Tibial nerve (tissue), 3 donors: ENCODE measurements around the gene MEI4.

Source experiments
- CTCF ChIP-seq, 5 experiments: fragments of 200-600 bp in 3 of 5; fragments of 450-650 bp in 2 of 5; sonication (generic) in 3 of 5; IDR thresholded peaks; one replicate each; pipeline ENCODE4 v1.5.1; 2016 to 2019; ENCODE audit warnings: antibody characterized with exemption in 5 of 5, mild to moderate bottlenecking in 3 of 5, moderate library complexity in 2 of 5
- POLR2A ChIP-seq, 2 donors: fragments of 450-650 bp; IDR thresholded peaks; one replicate each; pipeline ENCODE4 v1.6.1; 2017; ENCODE audit warnings: antibody characterized with exemption in 2 of 2, mild to moderate bottlenecking in 2 of 2, moderate library complexity in 2 of 2

GRCh38 chr6:77666340-77666739 lies 13.5 kb downstream of the MEI4 start:
- TF ChIP-seq CTCF (IDR thresholded peaks at IDR 0.05): no peak
- TF ChIP-seq POLR2A (IDR thresholded peaks at IDR 0.05): no peak
